HPDE6-E6E7 (cell line): Measurements from ENCODE around the gene COL6A1.

Source experiments
- DNase-seq: peaks from one replicate; pipeline ENCODE4 v3.0.0; 2011; ENCODE audit warnings: missing footprints; ENCODE audit errors: extremely low spot score

Gene COL6A1

DNA sequence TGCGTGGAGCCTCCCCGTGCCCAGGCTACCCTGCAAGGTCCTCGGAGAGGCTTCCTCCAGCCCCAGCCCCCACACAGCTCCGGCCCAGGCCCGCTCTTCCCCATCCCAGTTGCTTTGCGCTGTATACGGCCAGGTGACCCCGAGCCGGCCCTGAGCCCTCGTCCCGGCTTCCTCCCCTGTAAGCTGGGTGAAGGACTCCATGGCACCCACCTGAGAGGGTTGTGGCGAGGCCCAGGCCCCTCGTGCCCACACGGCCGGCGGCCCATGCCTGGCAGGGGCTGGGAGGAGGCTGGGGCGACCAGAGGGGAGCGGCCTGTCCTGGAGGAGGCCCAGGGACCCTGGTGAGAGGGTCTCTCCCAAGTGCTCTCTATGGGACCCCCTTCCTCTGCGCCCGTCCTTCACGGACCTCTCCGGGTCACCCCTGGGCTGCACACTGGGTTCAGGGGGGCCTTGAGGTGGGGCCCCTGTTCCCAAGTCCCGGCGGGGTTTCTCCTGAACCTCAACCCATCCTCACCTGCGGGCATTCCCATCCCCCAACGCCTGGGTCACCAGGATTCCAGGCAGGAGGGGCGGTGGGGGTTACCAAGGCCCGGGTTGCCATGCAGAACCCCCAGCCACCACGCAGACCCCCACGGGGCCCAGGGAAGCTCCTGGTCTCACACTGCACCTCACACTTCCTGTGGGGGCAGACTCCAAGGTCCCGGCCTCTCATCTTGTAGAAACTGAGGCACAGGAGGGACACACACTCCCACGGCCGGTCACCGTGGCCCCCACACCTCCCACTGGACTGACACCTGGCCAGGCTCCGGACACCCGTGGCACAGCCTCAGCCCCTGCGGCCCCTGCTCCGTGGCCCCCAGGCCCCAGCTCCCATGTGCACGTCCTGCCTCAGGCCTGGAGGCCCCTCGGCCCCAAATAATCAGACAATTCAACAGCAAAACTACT, 25.2 kb downstream of the COL6A1 start:
- no peak for DNase-seq

GRCh38 chr21:46007492-46007868, 25.9 kb downstream of the COL6A1 start:
- DNase-seq = no peak

DNA sequence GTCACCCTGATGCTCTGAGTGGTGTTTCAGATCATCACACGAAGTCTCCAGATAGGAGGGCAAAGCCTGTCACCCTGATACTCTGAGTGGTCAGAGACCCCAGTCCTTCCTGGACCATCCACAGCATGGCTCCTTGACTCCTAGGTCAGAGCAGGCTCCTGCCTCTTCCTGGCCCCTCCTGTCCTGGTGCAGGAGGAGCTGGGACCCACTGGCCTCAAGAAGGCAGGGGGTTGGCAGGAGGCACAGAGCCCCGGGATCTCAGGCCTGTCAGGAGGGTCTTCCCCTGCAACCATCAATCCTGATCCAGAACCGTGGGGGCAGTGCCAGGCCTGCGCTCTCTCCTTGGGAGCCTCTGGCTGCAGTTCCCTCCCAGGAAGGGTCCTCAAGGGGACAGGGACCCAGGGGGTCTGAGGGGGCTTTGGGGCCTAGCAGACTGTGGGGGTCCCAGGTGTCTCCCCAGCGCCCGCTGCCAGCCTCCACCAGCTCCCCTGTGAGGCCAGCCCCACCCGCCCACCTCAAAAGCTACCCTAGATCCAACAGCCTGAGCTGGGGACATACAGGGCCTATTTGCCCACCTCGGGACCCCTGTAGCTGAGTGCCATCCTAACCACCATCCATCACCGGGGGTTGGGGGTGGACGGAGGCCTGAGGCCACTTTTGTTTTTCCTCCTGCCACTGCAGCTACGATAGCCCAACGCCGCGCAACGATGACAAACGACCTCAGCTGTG, 27.5 kb downstream of the COL6A1 start:
- no peak for DNase-seq

DNA sequence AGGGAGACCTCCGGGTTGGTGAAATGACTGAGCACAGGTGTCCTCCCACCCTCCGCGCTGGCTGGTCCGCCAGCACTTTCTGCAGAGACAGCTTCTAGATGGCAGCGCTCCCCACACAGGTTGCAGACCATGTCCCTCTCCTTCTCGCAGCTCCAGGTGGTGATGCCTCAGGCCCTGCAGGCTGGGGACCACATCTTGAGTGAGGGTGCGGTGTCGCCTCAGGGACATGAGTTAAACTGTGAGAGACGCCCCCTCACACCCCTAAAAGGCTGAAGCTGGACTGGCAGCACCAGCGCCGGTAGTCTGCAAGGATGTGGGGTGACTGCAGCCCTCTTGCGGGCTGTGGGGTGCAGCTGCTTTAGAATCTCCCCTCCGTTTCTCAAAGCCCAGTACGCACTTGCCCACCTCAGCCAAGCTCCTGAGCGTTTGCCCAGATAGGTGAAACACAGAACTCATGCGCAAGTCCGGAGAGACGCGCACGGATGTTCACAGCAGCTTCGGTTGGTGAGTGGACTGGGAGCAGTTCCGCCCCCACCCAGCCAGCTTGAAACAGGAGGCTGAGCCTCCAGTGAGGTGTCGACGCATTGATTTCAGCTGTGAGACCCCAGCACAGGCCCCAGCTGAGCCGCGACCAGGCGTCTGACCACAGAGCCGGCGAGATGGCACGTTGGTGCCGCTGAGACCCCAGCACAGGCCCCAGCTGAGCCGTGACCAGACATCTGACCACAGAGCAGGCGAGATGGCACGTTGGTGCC, 28.6 kb downstream of the COL6A1 start:
- DNase-seq = no peak

DNA sequence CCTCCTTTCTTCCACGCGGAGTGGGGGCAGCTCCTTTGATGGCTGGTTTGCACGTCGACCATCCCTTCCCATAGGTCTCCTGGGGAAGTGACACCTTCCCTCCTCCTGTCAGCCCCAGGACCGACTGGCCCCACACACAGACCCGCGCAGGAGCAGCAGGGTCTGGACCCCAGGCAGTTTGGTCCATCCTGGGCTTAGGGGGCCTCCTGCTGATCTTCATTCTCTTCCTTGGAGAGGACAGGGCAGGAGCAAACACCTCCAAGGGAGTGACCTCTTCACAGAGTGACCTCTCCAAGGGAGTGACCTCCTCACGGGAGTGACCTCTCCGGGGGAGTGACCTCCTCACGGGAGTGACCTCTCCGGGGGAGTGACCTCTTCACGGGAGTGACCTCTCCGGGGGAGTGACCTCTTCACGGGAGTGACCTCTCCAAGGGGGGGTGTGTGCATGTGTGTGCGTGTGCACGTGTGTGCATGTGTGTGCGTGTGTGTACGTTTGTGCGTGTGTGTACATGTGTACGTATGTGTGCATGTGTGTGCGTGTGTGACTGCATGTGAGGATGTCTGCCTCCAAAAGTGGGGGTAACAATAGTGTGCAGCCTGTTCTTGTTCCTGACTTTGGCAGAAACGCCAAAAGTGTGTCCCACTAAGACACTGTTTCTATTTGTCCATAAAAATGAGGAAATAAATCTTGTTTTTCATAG, 29.8 kb downstream of the COL6A1 start:
- DNase-seq = no peak

DNA sequence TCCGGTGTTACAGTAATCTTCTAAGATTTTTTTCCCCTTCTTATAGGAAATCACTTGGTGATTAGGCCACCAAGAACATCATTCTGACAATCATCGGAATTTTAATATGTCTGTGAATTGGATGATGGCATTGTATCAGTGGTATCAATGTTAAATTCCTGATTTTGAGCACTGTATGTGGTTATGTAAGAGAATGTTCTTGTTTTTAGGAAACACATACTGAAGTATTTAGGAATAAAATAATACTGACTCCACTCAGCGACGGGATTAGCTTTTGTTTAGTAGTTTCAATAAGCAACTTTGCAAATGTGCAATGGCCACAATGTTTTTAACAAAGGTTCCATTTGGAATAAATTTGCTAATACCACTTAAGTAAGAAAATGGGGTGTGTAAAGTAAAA, 30.6 kb downstream of the COL6A1 start:
- DNase-seq = no peak

DNA sequence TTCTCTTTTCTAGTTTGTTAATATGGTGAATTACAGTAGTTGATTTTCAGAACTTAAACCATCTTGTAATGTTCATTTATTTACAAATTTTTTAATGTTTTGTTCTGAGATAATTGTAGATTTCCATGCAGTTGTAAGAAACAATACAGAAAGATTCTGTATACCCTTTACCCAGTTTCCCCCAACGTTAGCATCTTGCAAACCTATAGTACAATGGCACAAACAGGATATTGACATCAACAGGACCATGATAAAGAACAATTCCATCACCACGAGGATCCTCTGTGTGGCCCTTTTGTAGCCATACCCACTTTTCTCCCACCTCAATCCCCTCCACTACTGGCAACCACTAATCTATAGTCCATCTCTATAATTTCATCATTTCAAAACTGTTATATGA, 33.3 kb downstream of the COL6A1 start:
- DNase-seq = no peak

DNA sequence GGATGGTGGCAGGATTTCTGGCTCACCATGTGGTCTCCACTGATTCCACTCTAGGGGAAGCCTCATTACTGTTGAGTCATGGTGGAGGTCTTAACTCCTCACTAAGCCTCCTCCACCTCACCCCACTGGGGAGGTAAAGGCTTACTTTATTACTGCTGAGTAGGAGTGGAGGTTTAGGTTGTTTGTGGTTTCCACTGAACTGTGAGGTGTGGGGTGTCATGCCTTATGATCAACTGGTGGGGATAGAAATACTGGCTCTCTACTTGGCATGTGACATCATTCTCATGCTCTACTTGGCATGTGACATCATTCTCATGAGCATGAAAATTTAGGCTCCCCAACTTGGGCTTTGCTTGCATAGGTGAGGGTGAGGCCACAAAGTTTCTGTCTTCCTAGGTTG, 35.6 kb downstream of the COL6A1 start:
- no peak for DNase-seq

- DNase-seq = no peak
Measured at GRCh38 chr21:46017695-46018094, 36.1 kb downstream of the COL6A1 start.

DNA sequence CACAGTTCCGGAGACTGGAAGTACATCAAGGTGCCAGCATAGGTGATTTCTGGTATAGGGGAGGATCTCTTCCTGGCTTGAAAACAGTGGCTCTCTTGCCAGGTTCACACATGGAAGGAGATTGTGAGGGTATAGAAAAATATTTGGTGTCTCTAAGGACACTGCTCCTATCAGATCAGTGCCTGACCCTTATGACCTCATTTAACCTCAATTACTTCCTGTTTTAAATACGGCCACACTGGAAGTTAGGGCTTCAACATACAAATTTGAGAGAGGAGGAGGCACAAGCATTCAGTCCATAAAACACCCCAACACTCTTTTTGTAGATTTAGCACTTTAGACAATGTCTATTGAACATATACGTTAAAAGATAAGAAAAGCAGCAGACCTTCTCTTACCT, 37.0 kb downstream of the COL6A1 start:
- DNase-seq = no peak

DNA sequence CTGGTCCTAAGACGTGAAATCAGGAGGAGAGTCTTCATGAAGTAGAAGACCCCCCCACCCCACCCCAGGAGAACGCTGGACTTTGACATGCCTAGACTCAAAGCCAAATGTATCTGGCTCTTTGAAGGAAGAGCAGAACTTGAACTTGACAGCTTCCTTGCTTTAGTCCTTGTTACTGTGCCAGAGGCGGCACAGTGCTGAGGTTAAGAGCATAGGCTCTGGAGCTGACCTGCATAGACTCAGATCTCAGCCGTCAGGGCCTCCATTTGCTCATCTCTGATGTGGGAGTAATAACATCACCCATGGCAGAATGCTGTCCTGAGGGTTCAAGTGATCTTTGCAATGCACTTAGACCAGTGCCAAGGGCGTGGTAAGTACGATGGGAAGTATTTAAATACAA, 39.0 kb downstream of the COL6A1 start:
- no peak for DNase-seq

GRCh38 chr21:46021398-46021797, 39.8 kb downstream of the COL6A1 start:
- DNase-seq = no peak

GRCh38 chr21:46021978-46022544, 40.5 kb downstream of the COL6A1 start:
- no peak for DNase-seq

GRCh38 chr21:46022551-46023525, 41.3 kb downstream of the COL6A1 start:
- no peak for DNase-seq

GRCh38 chr21:46023555-46023954, 42.0 kb downstream of the COL6A1 start:
- DNase-seq = no peak

DNA sequence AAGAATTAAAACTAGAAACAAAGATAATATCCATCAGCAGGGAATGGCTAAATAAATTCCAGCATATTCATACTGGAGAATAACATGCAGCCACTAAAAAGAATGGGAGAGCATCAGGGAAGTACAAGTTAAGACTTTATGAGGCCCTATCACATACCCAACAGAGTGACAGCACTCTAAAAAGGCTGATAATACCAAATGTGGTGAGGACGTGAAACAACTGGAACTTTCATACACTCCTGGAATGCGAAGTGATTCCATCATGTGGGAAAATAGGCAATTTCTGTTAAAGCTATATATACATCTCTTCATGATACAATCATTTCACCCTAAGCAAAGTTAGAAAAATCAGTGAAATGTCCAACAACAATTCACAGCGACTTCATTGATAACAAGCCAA, 42.6 kb downstream of the COL6A1 start:
- DNase-seq = no peak

GRCh38 chr21:46025113-46025770, 43.7 kb downstream of the COL6A1 start:
- no peak for DNase-seq

DNA sequence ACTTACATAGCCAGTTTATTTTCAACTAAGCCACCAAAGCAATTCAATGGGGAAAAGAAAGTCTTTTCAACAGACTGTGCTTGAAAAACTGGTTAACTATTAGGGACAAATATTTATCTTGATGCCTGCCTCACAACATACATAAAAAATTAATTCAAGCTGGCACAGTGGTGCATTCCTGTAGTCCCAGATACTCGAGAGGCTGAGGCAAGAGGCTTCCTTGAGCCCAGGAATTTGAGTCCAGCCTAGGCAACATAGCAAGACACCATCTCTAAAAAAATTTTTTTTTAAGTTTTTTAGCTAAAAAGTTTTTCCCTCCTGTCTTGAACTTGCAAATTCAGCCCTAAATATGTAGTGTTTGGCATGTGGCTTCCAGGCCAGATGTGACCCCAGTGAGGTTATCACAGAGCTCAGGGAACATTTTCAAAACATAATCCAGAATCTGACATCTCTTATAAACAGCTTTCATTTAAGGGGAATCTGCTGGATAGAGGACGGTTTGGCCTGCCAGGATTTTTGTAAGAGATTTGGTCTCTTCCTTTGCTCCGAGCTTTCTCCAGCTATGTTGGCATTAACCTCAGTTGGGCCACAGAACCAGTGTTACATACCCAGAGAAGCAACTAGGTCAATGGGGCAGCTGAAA, 46.4 kb downstream of the COL6A1 start:
- DNase-seq = no peak

DNA sequence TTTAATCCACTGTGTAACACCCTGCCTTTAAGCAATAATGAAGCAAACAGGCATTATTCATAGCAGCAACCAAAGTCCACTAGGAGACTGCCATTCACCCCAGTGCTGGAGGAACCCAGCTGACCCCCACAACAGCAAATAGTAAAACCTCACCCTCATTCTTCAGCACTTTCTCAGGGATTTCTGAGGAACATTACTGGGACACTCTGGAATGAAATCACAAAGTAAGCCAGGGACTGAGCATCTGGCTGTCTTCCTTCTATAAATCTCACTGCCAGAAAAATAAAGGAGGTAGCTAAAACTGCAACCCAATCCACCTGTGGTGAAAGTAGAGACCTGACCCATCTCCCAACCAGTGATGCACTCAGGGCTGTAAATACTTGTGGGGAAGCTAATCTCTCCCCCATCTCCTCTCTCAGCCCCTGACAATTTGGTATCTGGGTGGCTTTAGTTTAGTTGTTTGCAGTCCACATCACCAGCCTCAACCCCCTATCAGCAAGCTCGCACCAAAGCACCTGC, 47.1 kb downstream of the COL6A1 start:
- no peak for DNase-seq
